Vagina (tissue), 2 donors: ENCODE measurements around the gene KRTAP9-8.

ENCODE experiments used
- CTCF ChIP-seq, 3 experiments: fragments of 450-650 bp in 2 of 3; fragments of 200-600 bp in 1 of 3; sonication (generic) in 1 of 3; IDR thresholded peaks; one replicate each; pipeline ENCODE4 v1.5.1; 2017 to 2019; ENCODE audit warnings: antibody characterized with exemption in 3 of 3, mild to moderate bottlenecking in 2 of 3, moderate library complexity in 2 of 3
- POLR2AphosphoS5 ChIP-seq, 2 donors: sonication (generic); formaldehyde crosslinking; IDR thresholded peaks; one replicate each; pipeline ENCODE4 v1.9.0; 2017; ENCODE audit warnings: antibody characterized with exemption in 2 of 2, mild to moderate bottlenecking in 2 of 2, low read depth in 1 of 2; ENCODE audit not compliant: insufficient read depth in 1 of 2

- no peak for TF ChIP-seq CTCF (IDR thresholded peaks at IDR 0.05)
- TF ChIP-seq POLR2AphosphoS5 (IDR thresholded peaks at IDR 0.05; ENCODE audit: insufficient read depth in 1 of 2, low read depth in 1 of 2), result no peak
These were observed 18.5 kb downstream of the KRTAP9-8 start for GRCh38 chr17:41256291-41256685.
